ENCODE measurements around the gene ETFBKMT.
"Not testable (repeated sequence)": the region's sequence is repeated elsewhere in the genome, so short reads cannot be mapped to it uniquely, and the experiment has no call there.

Gene ETFBKMT

DNA sequence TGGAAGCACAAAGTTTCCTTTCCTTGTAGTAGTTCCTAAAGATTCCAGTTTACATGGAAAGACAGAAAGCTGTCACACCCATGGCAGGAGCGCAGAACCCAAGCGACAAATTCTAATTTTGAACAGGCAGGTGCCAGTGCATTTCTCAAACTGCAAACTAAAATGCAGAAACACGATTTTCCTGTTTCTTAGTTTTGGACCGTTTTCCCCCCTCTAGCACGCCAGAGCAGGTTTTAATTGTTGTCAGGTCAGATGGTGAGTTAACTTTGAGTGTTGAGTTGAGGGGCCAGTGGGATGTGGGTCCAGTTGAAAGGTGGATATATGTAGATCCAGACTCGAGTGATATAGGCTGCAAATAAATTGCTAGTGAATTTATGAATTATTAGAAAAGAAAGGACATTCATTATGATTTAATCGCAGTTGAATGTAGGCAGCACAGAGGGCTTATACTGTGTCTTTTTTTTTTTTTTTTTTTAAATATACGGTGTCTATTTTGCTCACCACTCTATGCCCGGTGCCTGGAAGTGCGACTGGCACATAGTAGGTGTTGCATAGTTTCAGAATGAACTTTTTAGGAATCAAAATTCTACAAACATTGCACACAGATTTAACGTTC is 909 bp upstream of the ETFBKMT start:
- no peak for DNase-seq

DNA sequence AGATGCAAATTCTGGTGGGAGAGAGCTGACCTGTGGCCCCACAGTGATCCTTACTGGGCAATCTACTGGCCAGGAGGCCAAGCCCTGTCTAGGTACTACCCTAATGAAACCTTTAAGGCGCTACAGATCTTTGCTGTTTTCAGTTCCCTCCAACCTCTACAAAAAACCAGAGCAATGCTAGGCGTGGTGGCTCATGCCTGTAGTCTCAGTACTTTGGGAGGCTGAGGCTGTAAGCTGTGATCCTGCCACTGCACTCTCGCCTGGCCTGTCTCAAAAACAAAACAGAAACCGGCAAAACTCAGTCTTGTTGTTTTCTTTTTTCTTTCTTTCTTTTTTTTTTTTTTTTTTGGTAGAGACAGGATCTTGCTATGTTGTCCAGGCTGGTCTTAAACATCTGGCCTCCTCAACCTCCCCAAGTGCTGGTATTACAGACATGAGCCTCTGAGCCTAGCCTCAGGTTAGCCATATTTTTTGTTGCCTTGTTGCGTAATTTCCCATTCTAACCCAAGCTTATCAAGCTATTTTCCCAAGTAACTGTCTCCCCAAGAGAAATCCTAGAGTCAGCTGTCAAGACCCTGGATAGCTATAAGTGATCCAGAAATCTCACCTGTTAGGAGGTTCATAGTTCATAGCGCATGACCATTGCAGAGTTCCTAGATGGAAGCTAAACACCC is 2.8 kb downstream of the ETFBKMT start:
- DNase-seq, result no peak

DNA sequence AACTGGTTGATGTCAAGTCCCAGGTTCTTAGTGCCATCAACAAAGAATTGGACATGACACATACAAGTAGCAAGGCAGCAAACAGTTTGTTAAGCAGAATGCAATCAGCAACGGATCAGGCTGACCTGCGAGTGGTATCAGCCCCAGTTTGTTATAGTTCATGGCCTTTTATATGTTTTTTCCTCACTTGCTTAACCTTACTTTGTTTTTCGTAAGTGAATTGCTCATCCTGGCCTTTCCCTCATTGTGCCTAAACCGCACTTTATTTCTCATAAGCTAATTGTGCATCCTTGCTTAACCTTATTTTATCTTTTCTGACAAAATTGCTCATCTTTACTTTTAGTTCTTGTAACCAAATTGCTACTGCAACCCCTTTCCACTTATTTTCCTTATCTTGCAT is 4.1 kb downstream of the ETFBKMT start:
- DNase-seq, result peak; percentile 77 to 80

DNA sequence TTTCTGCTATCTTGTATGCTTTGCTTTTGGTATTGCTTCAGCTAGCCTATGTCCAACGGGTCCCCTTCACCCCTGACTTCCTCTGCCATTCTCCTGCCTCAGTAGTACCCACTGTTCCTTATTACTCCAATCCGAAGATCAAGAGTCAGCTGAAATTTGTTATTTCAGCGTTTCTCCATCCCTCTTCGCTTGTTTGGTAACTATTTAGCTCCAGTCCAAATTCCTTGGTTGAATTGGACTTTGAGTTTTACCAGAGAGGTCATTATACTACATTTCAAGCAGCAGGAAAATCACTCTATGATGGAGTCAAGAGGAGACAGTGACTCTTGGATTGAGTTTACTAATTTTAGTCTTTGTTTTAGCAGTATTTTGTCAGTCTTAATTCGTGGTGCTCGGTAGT is 4.5 kb downstream of the ETFBKMT start:
- no peak for DNase-seq

DNA sequence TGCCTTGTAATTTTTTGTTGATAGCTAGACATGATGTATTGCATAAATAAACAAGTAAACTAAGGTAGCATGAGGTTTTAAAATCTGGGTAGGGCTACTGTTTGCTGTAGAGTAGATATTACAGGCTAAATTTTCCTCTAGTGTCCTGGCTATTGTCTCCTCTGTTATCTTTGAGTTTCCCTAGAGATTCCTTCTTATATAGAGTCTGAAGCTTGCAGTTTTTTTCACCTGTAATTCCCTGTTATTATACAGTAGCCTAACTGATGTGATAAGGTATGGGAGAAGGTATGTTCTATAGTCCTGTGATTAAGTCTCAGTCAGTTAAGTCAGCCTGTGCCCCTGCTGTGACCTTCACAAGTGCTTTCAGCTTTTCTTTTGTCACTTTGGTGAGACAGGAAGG is 9.5 kb downstream of the ETFBKMT start:
- no peak for DNase-seq

DNA sequence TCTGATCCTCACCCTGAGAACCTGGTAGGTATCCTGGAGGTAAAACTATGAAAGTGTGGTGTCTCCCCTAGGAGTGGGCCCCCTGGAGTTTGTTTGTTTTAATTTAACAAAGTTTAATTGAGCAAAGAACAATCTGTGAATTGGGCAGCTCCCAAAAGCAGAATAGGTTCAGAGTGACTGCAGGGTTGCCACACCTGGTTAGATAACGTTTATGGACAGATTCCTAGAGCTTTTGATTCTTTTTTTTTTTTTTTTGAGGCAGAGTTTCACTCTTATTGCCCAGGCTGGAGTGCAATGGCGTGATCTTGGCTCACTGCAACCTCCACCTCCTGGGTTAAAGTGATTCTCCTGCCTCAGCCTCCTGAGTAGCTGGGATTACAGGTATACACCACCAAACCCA is 10.1 kb downstream of the ETFBKMT start:
- not testable (repeated sequence) for DNase-seq

DNA sequence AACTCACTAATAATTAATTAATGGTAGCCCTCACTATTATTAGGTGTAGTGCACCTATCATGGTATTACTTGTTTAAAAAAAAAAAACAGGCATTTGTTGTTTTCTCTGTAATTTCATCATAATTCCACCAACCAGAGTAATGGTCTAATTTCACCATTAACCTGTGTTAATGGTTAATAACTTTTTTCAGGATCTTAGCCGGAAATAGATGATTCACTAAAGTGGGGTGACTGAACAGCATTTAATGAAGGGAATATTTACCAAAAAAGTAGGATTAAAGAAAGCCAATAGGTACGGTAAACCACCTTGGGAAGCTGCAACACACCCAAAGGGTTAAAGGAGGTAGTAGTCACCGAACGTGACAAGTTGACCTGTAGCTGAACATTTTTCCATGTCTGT is 13.0 kb downstream of the ETFBKMT start:
- DNase-seq, result no peak

DNA sequence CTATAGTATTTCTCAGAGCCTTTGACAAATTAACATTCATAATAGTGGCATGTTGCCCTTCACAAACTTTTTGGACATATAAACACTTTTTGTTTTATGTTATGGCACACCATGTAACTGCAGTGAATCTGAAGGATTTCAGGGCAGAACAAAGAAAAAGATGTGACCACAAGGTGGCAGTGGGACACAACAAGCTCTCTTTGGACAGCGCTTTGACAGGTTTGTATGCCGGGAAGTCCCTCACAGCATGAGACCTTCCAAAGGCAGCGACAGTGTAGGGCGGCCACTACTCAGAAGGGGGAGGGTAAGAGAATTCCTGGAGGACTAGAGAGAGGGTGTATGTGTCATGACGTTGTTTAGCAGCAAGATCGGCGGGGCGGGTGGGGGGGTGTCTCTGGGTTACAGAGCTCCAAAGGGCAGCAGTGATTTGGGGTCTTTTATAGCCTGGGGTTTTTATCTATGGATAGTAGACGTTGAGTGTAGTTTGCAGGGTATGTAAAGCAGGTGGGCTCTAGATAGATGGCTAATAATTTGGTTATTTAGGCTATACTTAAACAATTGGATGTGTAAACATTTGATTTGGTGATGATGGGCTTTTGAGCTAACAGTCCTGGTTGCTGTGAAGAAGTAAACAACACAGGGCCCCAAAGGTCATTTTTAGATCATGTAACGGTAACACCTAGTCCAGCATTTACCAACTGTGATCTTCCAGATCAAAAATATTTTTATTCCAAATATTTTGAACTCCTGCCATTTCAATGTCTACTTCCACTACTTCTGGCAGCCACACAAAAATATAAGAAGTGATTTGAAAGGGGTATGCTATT is 22.9 kb downstream of the ETFBKMT start:
- DNase-seq, result peak; percentile 79 to 94

DNA sequence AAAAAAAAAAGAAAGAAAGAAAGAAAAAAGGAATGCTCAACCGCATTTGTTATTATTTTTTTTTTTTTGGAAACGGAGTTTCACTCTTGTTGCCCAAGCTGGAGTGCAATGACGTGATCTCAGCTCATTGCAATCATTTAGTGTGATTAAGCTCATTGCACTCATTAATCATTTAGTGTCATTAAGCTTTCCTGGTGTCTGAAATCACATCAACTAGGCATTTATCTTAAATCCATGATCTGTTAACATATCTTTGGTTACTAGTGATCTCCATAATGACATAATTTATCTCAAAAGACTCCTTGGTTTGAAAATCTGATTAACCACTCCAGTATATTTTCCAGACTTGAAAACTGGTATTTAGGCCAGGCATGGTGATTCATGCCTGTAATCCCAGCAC is 26.3 kb downstream of the ETFBKMT start:
- DNase-seq, result no peak

DNA sequence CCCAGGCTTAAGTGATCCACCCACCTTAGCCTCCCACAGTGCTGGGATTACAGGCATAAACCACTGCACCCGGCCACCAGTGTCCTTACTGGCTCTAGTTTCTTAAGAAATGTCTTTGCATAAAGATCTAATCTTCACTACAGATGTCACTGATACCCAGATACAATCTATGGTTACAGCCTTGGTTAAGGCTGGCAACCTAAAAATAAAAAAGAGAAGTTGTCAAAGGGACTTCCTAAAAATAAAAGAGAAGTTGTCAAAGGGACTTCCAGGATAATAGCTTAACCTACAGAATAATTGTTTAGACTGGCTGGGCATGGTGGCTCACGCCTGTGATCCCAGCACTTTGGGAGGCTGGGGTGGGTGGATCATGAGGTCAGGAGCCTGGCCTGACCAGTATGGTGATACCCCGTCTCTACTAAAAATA is 27.6 kb downstream of the ETFBKMT start:
- peak; percentile 79 to 94 for DNase-seq

DNA sequence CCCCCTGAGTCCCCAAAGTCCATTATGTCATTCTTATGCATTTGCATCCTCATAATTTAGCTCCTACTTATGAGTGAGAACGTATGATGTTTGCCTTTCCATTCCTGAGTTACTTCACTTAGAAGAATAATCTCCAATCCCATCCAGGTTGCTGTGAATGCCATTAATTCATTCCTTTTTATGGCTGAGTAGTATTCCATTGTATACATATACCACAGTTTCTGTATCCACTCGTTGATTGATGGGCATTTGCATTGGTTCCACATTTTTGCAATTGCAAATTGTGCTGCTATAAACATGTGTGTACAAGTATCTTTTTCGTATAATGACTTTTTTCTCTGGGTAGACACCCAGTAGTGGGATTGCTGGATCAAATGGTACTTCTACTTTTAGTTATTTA is 30.4 kb downstream of the ETFBKMT start:
- DNase-seq, result not testable (repeated sequence)

DNA sequence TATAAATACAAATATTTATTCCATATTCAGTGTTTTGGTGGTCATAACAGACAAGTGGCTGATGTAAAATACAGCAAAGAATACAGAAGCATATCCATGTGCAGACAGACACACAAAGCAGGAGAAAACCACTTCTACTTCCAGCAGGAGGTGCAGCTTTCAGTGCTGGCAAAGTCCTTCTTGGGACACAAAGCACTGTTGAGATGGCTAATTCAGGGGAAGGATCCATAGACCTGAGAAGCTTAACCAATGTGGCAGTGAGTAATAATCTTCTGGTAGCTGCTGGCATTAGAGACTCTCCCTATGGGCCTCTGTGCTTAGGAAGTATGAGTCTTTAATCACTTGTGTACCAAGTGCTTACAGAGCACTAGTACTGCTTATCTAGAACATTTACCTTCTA is 42.6 kb downstream of the ETFBKMT start:
- DNase-seq, result peak in 1 of 2 donors; percentile 13

DNA sequence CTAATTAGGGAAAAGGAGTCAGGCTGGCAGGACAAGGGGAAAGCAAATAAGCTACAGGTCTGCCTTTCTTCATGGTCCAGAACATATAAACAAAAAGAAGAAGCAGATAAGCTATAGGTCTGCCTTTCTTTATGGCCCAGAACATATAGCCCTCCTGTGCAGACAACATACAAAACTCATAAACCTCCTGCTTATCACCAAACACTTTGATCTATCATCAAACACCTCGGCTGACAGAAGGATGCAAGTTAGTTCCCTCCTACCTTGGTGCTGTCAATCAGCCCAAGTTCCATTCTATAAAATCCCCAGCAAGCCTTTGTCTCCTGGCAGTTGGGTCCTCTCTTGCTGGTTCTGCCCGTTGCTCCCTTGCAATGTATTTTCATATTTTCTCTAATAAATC is 46.1 kb downstream of the ETFBKMT start:
- DNase-seq, result no peak

DNA sequence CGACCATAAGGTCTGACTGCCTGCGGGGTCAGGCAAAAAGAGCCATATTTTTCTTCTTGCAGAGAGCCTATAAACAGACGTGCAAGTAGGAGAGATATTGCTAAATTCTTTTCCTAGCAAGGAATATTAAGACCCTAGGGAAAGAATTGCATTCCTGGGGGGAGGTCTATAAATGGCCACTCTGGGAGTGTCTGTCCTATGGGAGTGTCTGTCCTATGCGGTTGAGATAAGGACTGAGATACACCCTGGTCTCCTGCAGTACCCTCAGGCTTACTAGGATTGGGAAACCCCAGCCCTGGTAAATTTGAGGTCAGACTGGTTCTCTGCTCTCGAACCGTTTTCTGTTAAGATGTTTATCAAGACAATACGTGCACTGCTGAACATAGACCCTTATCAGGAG is 48.6 kb downstream of the ETFBKMT start:
- DNase-seq, result not testable (repeated sequence)

DNA sequence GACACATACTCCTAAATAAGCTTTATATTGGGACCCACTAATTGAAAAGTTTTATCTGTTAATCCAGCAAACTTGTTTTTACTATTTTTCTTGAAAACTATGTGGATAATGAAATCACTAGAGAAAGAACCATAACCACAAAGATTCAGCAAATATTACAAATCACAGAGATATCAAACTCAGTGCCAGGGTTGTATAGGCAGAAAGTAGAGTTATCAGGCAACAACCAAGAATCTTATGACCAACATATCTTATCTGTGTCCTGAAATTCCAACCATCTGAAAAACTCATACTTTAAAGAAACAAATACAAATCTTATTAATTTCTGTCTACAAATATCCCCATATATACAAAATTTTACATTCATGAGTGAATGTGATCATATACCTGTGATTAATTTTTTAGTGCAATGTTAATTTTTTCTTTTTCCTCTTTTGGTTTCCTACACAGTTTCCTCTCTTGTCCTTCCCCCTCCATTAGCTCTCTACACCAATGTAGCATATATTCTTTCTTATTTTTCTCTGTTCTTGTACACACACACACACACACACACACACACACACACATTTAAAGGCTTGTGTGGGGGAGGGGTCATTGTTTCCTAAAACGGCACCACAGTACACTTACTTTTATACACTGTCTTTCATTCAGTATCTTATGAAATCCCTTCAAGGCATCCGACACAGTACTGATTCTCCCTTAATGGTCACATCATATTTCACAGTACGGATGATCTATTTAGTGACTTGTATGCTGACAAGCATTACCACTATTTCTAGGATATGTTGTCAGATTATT is 50.7 kb downstream of the ETFBKMT start:
- no peak for DNase-seq

DNA sequence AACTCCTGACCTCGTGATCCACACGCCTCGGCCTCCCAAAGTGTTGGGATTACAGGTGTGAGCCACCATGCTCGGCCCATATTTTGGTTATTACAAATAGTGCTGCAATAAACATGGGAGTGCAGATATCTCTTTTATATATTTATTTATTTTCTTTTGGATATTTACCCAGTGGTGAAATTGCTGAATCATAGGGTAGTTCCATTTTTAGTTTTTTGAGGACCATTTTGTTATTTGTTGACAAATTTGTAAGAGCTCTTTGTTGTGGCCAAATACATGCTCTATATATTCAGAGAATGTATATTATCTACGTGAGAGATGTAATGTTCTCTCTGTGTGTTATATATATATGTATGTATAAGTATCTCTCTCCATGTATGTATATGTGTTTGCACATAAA is 53.4 kb downstream of the ETFBKMT start:
- no peak for DNase-seq

DNA sequence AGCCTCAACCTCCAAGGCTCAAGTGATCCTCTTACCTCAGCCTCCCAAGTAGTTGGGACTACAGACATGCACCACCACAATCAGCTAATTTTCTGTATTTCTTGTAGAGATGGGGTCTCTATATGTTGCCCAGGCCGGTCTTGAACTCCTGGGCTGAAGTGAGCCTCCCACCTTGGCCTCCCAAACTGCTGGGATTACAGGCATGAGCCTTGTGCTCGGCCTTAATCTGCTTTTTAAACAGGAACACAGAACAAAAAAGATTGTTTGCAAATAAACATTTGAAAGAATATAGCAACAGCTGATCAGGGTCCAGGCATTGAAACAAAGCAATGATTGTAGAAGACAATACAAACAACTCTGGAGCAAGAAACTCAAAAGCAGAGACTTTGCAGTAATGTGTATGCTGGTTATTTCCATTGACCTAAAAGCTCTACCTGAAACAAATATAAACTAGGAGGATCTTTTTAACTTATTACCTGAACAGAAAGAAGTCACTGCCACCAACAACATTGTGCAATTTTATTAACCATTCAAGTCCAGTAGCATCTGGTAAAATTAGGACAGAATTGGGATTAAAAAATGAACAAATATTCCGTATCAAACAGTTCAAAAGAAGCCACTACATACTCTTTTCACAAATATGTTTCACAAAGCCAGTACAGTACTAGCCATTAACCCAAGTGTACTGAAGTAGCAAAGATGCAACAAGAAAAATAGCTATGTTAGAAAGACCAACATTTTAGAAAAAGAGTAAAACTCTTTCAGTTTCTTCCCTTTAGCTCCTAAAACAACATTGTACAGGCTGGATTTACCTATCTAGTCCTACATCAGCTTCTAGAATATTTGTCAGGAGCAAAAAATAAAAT is 55.2 kb downstream of the ETFBKMT start:
- DNase-seq, result no peak

DNA sequence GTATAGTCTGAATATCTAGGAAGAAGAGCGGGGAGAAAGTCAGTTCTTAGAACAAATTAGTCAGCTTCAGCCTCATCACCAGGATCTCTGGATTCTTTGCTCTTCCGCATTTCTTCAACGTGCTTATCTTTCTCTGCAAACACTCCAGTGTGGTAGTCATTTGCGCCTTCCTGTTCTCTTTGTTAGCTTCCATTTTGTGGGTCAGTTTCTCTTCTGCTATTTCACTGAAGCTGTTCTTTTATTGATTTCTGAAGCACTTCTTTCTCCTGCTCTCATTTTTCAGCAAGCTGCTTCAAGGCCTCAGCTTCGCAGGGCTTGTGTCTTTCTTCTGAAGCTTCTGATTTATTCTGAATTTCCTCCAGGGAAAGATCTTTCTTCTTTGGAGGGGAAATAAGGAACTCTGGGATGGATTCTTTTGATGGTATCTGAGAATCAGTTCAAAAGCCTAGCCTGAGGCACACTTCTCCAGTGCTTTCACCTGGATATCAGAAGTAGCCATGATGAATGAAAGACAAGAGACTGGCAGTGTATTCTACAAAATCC is 55.9 kb downstream of the ETFBKMT start:
- peak; percentile 79 to 81 for DNase-seq

DNA sequence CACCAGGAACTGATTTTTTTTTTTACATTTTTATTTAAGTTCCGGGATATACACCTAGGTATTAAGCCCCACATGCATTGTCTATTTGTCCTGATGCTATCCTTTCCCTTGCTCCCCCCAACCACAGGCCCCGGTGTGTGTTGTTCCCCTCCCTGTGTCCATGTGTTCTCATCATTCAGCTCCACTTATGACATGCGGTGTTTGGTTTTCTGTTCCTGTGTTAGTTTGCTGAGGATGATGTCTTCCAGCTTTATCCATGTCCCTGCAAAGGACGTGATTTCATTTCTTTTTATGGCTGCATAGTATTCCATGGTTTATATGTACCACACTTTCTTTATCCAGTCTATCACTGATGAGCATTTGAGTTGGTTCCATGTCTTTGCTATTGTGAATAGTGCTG is 57.5 kb downstream of the ETFBKMT start:
- not testable (repeated sequence) for DNase-seq

DNA sequence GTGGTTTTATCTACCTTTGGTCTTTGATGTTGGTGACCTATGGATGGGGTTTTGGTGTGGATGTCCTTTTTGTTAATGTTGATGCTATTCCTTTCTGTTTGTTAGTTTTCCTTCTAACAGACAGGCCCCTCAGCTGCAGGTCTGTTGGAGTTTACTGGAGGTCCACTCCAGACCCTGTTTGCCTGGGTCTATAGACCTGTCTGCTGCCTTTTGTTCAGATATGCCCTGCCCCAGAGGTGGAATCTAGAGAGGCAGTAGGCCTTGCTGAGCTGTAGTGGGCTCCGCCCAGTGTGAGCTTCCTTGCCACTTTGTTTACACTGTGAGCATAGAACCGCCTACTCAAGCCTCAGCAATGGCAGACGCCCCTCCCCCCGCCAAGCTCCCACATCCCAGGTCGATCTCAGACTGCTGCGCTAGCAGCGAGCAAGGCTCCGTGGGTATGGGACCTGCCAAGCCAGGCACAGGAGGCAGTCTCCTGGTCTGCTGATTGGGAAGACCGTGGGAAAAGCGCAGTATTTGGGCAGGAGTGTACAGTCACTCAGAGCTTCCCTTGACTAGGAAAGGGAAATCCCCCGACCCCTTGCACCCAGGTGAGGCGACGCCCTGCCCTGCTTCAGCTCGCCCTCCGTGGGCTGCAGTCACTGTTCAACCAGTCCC is 59.2 kb downstream of the ETFBKMT start:
- not testable (repeated sequence) for DNase-seq

DNA sequence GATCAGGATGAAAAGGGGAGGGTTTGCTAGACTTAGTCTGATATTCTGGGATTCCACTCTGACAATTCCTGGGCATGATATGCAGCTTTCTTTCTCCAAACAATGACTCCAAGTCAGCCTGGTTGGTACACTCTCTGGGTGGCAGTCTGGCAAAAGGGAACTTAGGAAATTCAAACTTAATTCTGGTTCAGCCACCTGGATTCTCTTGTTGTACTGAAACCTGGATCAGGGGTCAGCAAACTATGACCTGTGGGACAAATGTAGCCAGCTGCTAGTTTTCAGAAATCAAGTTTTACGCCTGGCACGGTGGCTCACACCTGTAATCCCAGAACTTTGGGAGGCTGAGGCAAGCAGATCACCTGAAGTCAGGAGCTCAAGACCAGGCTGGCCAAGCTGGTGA is 63.1 kb downstream of the ETFBKMT start:
- no peak for DNase-seq
